CD4-positive, alpha-beta T cell treated with Interleukin-1 beta for 1 hour (primary cell): Measurements from ENCODE around the gene EDRF1.
"Not testable (repeated sequence)": the region's sequence is repeated elsewhere in the genome, so short reads cannot be mapped to it uniquely, and the experiment has no call there.

Experiments
- DNase-seq, 2 donors: peaks; one replicate each; pipeline ENCODE4 v3.0.0-alpha.2; 2020 to 2022

The EDRF1 gene, protein sequence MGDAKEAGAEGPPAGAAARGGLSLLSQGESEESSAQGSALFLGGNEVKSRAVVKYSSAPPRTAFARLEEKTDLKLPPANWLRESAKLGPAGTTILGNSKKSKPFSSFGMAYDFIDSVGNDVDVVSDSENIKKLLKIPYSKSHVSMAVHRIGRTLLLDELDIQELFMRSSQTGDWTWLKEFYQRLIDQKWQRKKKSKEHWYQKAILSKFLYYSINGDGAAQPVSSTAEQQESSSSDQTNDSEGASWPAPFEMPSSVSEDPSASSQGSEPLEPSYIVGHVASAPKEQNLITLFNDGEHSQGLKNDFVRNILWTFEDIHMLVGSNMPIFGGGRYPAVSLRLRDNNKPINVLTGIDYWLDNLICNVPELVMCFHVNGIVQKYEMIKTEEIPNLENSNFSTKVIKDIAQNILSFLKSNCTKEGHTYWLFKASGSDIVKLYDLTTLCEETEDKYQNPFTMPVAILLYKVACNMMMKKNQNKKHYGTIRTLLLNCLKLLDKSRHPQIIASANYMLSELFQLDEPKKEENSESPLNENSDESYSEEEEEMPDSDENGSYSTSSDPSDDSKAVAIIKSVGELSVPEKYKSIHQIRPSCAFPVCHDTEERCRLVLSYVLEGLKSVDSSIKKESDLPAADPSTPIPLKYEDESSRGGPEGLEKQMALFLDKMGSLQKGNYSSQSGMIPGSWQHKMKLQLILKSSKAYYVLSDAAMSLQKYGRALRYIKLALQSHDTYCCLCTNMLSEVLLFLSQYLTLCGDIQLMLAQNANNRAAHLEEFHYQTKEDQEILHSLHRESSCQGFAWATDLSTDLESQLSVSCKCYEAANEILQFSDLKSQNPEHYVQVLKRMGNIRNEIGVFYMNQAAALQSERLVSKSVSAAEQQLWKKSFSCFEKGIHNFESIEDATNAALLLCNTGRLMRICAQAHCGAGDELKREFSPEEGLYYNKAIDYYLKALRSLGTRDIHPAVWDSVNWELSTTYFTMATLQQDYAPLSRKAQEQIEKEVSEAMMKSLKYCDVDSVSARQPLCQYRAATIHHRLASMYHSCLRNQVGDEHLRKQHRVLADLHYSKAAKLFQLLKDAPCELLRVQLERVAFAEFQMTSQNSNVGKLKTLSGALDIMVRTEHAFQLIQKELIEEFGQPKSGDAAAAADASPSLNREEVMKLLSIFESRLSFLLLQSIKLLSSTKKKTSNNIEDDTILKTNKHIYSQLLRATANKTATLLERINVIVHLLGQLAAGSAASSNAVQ

DNA sequence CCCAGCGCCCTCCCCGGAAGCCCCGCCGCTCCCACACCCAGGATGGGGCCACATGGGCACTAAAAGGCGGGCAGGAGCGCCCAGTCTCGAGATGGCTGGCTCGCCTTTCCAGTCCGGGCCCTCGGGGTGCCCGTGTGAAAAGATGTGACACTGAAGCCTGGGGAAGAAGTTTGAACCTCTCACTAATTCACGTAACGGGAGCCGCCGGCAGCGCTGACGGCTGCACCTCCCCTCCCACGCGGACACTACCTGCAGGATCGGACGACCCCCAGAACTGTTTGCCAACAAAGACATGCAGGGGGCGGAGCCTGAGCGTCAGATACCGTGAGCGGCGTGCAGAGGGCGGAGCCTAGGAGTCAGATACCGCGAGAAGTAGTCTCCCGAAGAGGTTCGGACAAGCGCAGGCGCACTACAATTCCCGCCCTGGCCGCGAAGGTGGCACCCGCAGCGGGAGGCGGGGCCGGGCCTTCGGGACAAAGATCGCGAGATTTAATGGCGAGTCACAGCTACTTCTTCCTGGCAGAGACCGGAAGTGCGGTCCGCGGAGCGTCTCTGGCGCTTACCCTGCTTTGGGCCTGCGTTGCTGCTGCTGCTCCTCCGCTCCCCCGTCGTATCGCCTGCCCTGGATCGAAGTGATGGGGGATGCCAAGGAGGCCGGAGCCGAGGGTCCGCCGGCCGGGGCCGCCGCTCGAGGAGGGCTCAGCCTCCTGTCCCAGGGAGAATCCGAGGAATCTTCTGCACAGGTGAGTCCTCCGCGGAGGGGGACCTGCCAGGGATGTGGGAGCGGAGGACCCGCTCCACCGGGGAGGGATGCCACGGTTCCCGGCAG, at the start of gene EDRF1:
TSS of gene EDRF1 (plus strand) at position 537 of the 829 bp plus-strand sequence. CDS start at position 636, 99 bp downstream.
- peak; percentile 100 for DNase-seq

DNA sequence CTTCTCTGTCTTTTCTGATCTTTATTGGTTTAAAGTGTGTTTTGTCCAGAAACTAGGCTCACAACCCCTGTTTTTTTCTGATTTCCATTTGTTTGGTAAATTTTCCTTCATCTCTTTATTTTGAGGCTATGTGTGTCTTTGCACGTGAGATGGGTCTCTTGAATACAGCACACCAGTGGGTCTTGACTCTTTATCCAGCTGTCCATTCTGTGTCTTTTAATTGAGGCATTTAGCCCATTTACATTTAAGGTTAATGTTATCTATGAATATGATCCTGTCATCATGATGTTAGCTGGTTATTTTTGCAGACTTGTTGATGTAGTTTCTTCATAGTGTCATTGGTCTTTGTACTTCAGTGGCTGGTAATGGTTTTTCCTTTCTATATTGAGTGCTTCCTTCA, 46.6 kb upstream of the EDRF1 start:
- no peak for DNase-seq

DNA sequence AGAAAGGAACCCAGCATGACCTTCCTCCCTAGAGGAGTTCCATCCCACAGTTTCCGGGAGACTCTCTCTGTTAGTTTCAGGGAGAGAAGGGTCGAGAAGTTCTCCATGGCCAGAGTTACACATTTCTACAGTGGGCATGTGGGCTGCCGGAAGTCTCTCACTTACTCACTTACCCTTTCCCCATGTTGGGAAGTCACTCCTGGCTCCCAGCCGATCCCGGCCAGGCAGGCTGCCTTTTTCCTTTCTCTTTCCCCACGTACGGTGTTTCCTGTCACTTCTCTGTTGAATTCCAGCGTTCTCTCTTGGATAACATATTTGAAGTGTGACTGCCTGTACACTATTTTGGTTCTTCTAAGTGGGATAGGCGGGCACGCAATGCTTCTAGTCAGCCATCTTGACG, 40.1 kb upstream of the EDRF1 start:
- no peak for DNase-seq

DNA sequence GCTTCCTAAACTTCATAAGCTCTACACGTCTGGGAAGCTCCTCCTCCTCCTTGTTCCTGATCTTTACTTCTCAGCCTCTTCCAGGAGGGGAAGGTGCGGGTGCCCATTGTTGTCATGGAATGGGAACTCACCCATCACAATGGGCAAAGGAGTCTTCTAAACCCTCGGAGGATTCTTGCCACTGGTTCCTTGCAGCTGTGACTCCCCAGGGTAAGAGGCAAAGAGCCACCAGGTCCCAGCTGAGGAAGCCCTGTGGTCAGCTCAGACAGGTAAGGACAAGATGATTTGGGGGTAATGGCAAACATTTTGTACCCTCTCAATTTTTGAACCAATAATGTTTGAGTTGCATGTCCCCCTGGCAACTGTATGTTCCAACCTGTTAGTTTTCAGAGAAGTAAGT, 36.4 kb upstream of the EDRF1 start, which contains the start of gene TEX36:
TSS of gene TEX36 (minus strand) at position 101 of the 400 bp plus-strand sequence. CDS start 174 bp downstream, outside the sequence.
- no peak for DNase-seq

DNA sequence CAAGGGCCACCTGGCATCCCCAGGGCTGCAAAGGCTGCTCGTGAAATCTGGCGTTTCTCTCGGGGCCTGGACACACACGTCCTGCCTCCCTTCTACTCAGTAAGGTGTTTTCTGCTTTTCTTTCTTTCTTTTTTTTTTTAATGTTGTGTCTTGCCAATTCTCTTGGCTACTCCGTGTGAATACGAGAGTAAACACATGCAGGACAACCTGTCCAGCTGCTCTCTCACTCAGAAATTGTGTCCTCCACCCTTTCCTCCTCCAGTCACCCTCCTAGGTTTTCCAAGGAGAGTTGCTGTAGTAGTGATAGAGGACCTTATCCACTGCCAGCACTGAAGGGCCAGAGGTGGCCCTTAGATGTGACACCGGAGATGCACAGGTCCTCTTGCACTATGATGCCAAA, 35.7 kb upstream of the EDRF1 start:
- no peak for DNase-seq

DNA sequence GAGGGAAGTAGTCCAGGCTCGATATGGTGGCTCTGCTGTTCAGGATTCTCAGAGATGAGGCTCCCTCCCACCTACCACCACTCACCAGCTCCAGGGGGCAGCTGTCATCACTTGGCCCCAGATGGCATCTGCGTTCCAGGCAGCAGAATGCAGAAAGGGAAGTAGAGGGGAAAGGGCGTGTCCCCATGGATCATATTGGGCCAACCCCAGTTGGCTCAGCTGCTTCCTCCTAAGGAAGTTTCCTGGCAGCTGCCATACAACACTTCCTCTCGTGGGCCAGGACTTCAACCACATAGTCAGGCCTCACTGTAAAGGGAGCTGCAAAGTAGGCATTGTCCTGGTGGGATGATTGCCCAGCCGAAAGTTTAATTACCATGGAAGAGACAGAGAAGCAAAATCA, 34.9 kb upstream of the EDRF1 start:
- DNase-seq, result no peak

DNA sequence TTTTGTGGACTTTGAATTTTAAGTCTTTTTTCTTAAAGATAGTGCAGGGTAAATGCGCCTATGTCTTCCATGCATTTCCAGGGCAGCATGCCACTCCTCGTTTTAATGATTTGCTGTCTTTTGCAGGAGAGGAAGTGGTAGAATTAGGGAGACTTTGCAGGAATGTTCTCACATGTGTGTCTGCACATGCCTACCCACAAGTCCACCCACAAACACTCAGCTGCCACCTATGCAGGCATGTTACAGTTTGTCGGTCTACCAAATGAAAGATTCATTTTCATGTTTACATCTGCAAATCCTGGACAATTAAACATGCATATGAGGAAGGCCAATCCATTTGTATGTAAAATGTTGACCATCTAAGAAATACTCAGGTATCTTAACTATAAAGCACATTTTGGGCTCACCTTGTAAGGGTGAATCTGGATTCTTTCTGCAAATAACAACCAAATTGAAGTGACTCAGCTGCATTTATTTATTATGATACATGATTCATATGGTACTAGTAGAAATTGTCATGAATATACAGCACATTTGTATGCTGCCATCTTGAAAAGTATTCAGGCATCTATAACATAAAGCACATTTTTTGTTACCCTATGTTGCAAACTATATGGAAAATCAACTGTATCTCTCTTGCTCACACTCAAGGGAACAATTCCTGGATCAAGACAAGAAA, 31.9 kb upstream of the EDRF1 start:
- no peak for DNase-seq

DNA sequence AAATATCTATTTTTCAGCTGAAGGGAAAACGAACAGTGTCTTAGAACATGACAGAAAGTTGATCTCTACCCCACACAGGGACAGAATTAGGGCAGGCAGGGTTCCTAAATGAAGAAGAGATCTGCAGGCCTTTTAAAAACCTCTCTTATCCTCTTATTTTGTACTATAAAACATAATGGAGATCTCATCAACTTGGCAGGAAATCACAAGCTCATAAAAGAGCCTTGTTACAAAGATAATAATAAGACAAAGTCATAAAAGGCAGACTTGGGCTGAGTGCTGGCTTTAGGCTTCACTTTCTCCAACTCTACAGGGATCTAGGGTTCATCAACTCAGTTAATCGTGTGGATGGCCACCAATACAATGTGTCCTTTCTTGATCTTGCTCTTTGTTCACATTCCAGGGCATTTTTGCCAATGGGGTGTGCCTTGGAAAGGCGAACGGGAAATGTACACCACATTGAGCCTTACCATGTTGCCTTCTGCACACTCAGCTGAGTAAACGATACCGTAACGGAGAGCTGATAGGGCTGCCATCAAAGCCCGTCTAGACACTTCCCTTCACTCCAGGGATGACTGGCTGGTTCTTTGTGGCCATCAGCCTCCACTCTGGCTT, 29.4 kb upstream of the EDRF1 start:
- no peak for DNase-seq

DNA sequence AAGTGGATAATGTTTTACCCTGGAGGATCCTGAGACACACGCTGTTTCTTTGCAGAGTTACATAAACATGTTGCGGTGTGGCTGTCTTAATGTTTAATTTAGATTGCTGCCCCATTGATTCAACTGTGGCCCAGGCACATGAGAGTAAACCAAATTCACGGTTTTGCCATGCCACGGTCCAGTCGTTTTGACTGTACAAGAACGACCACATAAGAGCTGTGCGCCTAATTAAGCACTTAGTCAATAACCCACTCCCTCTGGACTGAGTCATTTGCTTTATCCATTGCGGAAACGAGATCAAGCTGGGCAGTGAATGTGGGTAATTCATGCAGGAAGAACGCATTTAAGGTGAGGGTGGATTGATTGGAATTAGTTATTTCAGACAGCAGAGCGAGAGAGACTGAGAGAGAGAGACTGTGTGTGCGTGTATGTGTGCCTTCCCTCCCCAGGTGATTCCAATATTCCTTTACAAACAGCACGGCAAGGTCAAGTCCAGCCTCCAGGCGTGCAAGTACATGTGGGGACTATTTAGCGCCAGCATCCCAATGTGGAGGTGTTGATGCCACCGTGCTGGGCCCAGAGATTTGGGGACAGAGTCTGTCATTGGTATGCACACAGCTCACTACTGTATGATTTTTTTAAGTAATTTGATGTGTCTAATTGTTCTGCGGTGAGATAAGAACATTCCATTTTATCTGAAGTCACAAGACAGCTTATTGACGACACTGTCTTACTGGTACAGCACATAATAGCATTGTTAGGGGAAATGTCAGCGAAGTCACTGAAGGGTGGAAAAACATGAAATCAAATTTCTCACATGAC, 28.1 kb upstream of the EDRF1 start:
- DNase-seq, result no peak

DNA sequence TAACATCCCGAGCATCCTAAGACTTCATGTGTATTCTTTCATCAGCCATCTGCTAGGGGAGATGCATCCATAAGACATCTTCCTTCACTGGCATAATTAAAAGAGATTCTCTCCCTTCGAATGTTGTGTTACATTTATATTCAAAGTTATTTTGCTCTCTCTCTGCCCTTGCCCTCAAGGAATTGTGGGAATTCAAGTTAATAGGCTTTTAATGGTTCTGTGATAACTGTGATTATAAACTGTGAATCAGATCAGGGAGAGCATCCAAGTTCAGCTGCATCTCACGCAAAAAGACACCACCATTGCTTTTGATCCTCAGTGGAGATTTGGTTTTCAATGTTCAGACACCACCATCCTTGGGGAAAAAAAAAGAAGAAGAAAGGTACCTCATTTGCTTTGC, 27.3 kb upstream of the EDRF1 start:
- no peak for DNase-seq

DNA sequence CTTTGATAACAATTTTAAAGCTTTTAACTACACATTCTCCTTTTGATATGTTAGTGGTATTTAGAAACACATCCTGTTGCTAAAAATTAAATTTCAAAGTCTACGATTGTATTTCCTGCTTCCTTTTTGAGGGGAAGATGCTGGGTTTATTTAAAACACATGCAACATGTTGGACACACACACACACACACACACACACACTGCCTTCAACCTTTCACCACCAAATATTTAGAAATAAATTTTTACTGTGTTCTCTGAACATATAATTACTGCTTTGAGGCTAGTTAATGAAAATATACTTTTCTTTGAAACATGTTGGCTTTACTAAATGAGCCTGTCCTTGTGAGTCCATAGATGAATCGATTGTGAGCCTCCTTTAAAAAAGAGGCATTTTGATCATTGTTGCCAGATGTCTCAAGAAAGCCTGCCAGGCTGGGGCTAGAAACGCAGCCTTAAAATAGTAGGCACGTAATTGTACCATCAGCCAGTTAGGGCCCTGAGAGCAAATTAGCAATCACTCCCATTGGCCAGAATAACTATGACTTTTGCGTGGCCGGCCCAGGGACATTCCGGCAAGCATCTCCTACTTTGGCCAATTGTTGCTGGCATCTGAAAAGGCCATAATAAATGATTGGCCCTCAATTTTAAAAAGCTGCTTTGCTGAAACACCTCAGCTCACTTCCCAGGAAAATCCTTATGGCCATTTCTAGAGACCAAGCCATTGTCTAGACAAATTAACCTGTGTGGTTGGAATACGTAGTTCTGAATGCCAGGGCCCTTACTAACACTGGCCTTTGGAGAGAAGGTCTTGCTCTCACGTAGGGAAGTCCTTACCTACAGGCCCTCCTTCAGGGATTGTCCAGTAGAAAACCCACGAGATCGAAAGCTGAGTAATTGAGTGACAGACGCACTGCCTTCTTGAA, 26.6 kb upstream of the EDRF1 start:
- no peak for DNase-seq

DNA sequence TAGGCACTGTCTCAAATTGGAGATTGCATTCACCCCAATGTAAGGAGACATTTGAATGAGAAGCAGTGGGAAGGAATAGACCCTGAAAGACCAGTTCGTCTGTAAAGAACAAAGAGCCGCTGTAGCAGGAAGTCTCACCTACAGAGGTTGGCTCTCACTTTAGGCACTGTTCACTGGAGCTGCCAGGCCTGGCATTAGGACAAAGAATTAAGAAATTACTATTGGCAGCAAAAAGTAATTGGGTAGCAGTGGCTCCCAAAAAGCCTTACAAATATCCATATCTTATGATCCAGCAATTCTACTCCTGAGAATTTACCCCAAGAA, 26.0 kb upstream of the EDRF1 start:
- no peak for DNase-seq

DNA sequence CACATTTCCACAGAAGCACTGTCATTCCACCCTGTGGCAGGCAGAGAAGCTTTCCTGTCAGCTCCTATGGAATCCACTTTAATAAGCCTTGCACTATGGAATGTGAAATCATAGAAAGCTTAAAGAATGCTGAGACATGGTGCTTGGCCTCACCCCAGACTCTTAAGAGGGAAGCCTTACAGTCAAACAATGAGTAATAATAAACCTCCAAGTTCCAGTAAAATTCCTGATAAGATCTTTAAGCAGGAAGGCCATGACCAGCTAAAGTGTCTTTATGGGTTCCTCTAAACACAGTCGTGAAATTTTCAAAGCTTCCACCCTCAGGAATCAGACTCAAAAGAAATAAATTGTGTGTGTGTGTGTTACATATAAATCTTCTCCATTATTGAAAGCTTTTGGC, 24.6 kb upstream of the EDRF1 start:
- no peak for DNase-seq

DNA sequence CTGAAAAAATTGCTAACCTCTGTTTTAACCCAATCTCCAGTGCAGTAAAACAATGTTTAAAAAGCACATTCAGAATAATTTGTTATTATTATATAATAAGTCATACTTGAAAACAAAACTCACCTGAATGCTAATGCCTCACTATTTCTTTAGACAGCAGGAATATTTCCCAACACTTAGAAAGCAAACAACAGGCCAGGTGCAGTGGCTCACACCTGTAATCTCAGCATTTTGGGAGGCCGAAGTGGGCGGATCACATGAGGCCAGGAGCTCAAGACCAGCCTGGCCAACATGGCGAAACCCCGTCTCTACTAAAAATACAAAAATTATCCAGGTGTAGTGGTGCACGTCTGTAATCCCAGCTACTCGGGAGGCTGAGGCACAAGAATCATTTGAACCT, 22.6 kb upstream of the EDRF1 start:
- not testable (repeated sequence) for DNase-seq

DNA sequence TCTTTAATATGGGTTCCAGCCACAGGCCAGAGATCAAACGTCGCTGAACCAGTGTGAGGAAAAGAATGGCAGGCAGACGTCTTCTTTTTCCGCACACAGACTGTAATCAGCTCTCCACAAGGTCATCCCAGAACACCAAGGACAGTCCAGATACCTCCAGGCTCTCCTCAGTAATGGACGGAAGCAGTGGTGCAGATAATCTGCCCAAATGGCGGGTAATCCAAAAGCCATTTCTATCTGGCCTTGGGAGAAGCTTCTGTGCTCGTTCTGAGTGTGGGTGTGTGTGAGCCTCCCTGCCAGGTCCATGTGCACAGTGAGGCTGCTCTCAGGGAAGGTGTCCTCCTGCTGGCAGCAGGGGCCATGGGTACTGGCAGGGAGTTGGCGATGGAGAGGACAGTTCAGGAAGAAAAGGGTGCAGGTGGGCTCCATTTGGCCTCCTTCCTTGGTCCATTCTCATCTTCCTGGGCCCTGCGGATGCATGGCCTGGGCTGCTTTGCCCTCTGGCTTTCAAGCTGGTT, 21.0 kb upstream of the EDRF1 start:
- DNase-seq, result no peak

DNA sequence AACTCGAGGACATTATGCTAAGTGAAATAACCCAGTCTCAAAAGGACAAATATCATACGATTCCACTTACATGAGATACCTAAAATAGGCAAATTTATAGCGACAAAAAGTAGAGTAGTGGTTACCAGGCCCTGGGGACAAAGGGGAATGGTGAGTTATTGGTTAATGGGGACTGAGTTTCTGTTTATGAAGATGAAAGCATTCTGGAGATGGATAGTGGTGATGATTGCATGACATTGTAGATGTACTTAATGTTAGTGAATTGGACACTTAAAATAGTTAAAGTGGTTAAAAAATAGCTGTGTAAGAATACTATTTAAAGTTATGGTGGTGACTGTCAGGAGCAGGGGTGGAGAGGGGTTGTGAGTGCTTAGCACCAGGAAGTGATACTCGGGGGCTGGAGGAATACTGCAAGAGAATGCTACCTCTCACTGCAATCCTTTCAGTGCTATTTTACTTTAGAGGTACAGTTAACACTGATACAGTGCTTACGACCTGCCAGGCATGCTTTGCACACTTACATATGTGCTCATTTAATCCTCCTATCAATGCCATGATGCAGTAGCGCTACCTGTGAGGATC, 19.9 kb upstream of the EDRF1 start:
- DNase-seq, result no peak

DNA sequence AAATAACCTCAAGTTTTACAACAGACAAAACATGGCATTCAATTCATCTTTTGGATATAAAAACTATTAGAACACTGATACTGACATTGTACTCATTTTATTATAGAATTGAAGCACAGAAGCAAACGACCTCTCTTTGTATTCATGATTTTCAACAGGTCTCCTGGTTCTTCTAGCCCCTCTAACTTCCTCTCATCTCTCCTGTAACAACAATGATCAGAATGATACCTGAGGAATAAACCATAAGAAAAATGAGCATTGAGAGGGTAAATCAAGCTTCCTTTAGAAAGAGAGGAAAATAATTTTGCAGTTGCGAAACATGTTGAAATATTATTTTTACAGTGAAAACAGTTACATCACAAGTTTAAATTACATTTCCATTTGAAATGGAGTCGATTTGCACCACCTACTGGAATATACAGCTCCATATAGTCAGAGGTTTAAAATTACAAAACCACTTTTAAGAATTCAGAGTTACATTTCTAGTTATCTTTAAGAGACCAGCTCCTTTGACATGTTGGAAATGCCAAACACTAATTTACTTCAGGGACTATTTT, 19.1 kb upstream of the EDRF1 start:
- DNase-seq, result no peak
